B cell (primary cell): ENCODE data around the gene GNA14.

Experiments used
- EZH2 ChIP-seq: IDR thresholded peaks from 2 replicates; pipeline ENCODE4 v1.6.1; 2012; ENCODE audit warnings: borderline replicate concordance, low read depth, mild to moderate bottlenecking, moderate library complexity, low read length; ENCODE audit not compliant: insufficient read depth, poor library complexity, severe bottlenecking
- TF ChIP-seq, protein P1 (sequence below): fragments of 200-600 bp; IDR thresholded peaks from one replicate; pipeline ENCODE4 v1.8.0; 2022; ENCODE audit warnings: antibody characterized with exemption, mild to moderate bottlenecking

DNA sequence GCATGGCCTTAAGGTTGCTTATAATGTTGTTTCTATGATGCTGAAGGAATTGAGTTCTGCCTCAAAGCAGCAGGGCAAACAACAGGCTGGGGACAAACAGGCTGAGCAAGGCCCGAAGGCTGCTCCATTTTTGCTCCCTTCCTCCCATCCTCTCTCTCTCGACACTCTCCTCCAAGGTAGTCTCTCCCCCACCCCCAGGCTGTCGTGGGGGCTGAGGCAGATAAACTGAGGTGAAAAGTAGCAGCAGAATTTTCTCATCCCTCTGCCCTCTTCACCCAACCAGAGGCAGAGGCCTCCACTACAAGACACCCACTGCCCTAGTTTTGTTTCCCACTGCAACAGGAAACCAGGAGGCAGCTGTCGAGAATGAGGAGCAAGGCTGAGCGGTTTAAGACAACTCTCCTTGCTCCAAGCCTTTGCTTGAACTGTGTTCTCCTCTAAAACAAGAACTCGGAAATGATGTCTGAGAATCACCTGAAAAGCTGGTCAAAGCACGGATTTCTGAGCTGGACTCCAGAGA is 13.5 kb upstream of the GNA14 start:
- no peak for TF ChIP-seq EZH2
- TF ChIP-seq, protein P1, sequence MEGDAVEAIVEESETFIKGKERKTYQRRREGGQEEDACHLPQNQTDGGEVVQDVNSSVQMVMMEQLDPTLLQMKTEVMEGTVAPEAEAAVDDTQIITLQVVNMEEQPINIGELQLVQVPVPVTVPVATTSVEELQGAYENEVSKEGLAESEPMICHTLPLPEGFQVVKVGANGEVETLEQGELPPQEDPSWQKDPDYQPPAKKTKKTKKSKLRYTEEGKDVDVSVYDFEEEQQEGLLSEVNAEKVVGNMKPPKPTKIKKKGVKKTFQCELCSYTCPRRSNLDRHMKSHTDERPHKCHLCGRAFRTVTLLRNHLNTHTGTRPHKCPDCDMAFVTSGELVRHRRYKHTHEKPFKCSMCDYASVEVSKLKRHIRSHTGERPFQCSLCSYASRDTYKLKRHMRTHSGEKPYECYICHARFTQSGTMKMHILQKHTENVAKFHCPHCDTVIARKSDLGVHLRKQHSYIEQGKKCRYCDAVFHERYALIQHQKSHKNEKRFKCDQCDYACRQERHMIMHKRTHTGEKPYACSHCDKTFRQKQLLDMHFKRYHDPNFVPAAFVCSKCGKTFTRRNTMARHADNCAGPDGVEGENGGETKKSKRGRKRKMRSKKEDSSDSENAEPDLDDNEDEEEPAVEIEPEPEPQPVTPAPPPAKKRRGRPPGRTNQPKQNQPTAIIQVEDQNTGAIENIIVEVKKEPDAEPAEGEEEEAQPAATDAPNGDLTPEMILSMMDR: no peak
